ENCODE data around the gene SYNC. TPM values are rescaled to one million over a fixed set of nuclear protein-coding genes. Genes with fewer than 3 reads are reported as not detected.
"Not testable (repeated sequence)": the region's sequence is repeated elsewhere in the genome, so short reads cannot be mapped to it uniquely, and the experiment has no call there.

The SYNC gene
- polyA plus RNA-seq, 3 donors: 0.05 TPM; not detected in 2

DNA sequence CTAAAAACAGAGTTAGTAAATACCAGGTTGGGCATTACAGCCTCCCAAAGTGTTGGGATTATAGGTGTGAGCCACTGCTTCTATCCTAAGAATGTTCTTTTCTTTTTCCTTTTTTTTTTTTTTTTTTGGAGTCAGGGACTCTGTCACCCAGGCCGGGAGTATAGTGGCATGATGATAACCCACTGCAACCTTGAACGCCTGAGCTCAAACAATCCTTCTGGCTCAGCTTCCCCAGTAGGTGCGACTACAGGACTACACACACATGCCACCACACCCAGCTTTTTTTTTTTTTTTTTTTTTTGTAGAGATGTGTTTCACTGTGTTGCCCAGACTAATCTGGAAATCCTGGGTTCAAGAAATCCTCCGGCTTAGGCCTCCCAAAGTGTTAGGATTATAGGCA lies 58.1 kb downstream of the SYNC start:
- no peaks in the 10 kb centered on the region for H3K27me3 ChIP-seq (ENCODE audit: control insufficient read depth in 2 of 2, insufficient read depth in 2 of 2, low read length in 2 of 2)
- no peaks in the 10 kb centered on the region for H3K9me3 Mint-ChIP-seq
- no CpG with 5 or more reads among the region's 4 CpGs for WGBS (ENCODE audit: insufficient coverage)
- H3K9ac ChIP-seq (ENCODE audit: insufficient read depth, low read length, poor library complexity, severe bottlenecking): no peak overlapping the region
- TF ChIP-seq, protein P1, sequence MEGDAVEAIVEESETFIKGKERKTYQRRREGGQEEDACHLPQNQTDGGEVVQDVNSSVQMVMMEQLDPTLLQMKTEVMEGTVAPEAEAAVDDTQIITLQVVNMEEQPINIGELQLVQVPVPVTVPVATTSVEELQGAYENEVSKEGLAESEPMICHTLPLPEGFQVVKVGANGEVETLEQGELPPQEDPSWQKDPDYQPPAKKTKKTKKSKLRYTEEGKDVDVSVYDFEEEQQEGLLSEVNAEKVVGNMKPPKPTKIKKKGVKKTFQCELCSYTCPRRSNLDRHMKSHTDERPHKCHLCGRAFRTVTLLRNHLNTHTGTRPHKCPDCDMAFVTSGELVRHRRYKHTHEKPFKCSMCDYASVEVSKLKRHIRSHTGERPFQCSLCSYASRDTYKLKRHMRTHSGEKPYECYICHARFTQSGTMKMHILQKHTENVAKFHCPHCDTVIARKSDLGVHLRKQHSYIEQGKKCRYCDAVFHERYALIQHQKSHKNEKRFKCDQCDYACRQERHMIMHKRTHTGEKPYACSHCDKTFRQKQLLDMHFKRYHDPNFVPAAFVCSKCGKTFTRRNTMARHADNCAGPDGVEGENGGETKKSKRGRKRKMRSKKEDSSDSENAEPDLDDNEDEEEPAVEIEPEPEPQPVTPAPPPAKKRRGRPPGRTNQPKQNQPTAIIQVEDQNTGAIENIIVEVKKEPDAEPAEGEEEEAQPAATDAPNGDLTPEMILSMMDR (IDR thresholded peaks at IDR 0.05): no peak
- H3K27ac Mint-ChIP-seq: no peak overlapping the region
- peaks cover 30% of the 10 kb centered on the region for H4K20me1 ChIP-seq (ENCODE audit: insufficient read depth, low read length)
- DNase-seq: no peak
- H3K4me1 ChIP-seq (ENCODE audit: control insufficient read depth in 1 of 2, insufficient read depth in 2 of 2, low read length in 2 of 2): peaks cover 7% of the 10 kb centered on the region in 2 donors
- H3K9me3 ChIP-seq (replicated peaks in 1 of 2; ENCODE audit: control insufficient read depth in 1 of 2, insufficient read depth in 1 of 2, low read length in 2 of 2): no peaks in the 10 kb centered on the region
- peaks cover 14% of the 10 kb centered on the region for H3K4me1 Mint-ChIP-seq
- H3K4me2 ChIP-seq (replicated peaks; ENCODE audit: extremely low read depth, low read length, poor library complexity, severe bottlenecking): no peak overlapping the region
- no peak overlapping the region for H2AFZ ChIP-seq (ENCODE audit: insufficient read depth, low read depth, low read length, poor library complexity, severe bottlenecking)
- peaks cover 0 to 1% (median 0%) of the 10 kb centered on the region in 3 donors for H3K27me3 Mint-ChIP-seq (ENCODE audit: low read depth in 3 of 3)
- intact Hi-C loops (cut with micrococcal nuclease): no loop called here
- H3K36me3 ChIP-seq (replicated peaks in 1 of 2; ENCODE audit: control insufficient read depth in 1 of 2, insufficient read depth in 2 of 2, low read length in 2 of 2): peaks cover 4 to 12% of the 10 kb centered on the region in 2 donors
- H3K36me3 Mint-ChIP-seq: peaks cover 9 to 29% of the 10 kb centered on the region in 2 donors
- no peak overlapping the region for H3K4me3 ChIP-seq (replicated peaks in 1 of 3; ENCODE audit: low read depth in 2 of 3, low read length in 3 of 3)
- H3K4me3 Mint-ChIP-seq: no peak overlapping the region
- no peak overlapping the region for H3K27ac ChIP-seq (ENCODE audit: low read depth in 1 of 2, low read length in 2 of 2)
- H3K79me2 ChIP-seq (ENCODE audit: insufficient read depth, low read length): peaks cover 90% of the 10 kb centered on the region

DNA sequence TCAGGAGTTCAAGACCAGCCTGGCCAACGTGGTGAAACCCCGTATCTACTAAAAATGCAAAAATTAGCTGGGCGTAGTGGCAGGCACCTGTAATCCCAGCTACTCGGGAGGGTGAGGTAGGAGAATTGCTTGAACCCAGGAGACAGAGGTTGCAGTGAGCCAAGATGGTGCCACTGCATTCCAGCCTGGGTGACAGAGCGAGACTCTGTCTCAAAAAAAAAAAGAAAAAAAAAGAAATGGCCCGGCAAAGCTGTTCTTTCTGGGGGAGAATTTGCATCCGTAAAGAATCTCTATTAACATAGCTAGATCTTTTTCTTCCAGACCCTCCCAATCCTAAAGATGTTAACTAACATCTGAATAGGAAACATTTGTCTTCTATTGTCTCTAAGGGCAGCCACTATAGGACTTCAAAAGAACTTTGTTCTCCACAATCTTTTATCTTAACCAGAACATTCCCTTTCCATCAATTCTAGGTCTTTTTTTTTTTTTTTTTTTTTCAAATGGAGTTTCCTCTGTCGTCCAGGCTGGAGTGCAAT lies 60.2 kb downstream of the SYNC start:
- DNase-seq; H3K27me3 Mint-ChIP-seq (ENCODE audit: low read depth in 3 of 3); H3K27ac ChIP-seq (ENCODE audit: low read depth in 1 of 2, low read length in 2 of 2); H3K4me3 Mint-ChIP-seq; H3K9me3 ChIP-seq (replicated peaks in 1 of 2; ENCODE audit: control insufficient read depth in 1 of 2, insufficient read depth in 1 of 2, low read length in 2 of 2); H3K9ac ChIP-seq (ENCODE audit: insufficient read depth, low read length, poor library complexity, severe bottlenecking); H3K4me1 Mint-ChIP-seq; H2AFZ ChIP-seq (ENCODE audit: insufficient read depth, low read depth, low read length, poor library complexity, severe bottlenecking); H3K4me2 ChIP-seq (replicated peaks; ENCODE audit: extremely low read depth, low read length, poor library complexity, severe bottlenecking); H3K27me3 ChIP-seq (ENCODE audit: control insufficient read depth in 2 of 2, insufficient read depth in 2 of 2, low read length in 2 of 2); intact Hi-C loops (cut with micrococcal nuclease); H3K4me3 ChIP-seq (replicated peaks in 1 of 3; ENCODE audit: low read depth in 2 of 3, low read length in 3 of 3); H3K9me3 Mint-ChIP-seq: not testable (repeated sequence)
- Histone ChIP-seq H3K79me2 (ENCODE audit: insufficient read depth, low read length) (peaks cover 83% of the 10 kb centered on the region), H4K20me1 (ENCODE audit: insufficient read depth, low read length) (peaks cover 32% of the 10 kb centered on the region), H3K4me1 (ENCODE audit: control insufficient read depth in 1 of 2, insufficient read depth in 2 of 2, low read length in 2 of 2) (peaks cover 12% of the 10 kb centered on the region in 2 donors), H3K36me3 (replicated peaks in 1 of 2; ENCODE audit: control insufficient read depth in 1 of 2, insufficient read depth in 2 of 2, low read length in 2 of 2) (peaks cover 4 to 12% of the 10 kb centered on the region in 2 donors)
- WGBS (ENCODE audit: insufficient coverage): 96% methylated on average over 6 of the region's 8 CpGs
- H3K27ac Mint-ChIP-seq: peak overlapping the region in 2 of 7 donors; percentile 15 to 31
- peaks cover 11 to 29% of the 10 kb centered on the region in 2 donors for H3K36me3 Mint-ChIP-seq

All from CD14-positive monocyte (primary cell).